ENCODE measurements around the gene PTCH1.
A peak's percentile ranks its signal among the peaks of the same experiment; 100 is the strongest.

PTCH1 gene

DNA sequence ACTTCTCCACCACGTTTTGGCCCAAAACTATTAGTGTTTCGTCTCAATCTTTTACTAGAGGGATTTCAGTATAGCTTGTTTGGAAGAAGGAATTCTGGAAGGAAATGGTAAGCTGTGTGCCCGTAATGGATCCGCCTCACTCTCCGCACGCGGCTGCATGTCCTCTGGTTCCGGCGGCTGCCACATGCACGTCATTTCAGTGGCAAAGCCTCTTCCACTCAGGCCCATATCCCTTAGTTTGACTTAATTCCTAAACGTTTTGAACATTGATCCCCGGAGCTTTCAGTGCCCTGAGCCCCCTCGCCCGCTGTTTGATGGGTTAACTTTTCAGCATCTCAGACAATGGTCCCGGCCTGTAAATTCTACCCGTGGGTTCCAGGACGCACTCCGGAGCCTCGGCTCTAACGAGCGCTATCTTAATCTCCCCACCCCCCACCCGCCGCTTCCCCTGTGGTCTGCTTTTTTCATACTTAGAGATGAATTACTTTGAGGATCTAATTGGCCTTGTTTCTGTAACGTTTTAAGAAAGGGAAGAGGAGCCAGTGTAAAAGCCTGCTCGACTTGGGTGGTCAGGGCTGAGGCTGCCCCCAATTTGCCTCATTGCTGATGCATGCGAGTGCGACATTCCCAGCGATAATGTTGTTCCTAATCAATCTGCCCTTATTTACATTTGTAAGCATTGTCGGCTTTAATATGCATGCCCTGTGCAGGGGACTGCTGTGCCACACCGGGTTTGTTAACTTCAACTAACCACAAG is 4.6 kb downstream of the PTCH1 start:
- peak; percentile 49 for DNase-seq

DNA sequence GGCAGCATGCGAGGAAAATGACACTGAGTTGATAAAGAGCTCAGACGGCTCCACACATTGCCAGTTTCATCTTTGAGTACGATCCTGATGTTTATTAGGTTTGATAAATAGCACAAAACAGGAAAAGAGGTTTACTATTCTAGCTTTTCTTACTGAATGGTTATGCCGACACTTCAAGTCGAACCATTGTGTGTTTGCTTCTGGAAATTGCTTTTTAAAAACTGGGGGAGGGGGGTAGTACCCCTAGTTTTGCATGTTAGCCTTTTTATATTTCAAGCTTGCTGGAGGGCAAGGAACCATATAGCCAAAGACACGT is 5.2 kb downstream of the PTCH1 start:
- no peak for DNase-seq

DNA sequence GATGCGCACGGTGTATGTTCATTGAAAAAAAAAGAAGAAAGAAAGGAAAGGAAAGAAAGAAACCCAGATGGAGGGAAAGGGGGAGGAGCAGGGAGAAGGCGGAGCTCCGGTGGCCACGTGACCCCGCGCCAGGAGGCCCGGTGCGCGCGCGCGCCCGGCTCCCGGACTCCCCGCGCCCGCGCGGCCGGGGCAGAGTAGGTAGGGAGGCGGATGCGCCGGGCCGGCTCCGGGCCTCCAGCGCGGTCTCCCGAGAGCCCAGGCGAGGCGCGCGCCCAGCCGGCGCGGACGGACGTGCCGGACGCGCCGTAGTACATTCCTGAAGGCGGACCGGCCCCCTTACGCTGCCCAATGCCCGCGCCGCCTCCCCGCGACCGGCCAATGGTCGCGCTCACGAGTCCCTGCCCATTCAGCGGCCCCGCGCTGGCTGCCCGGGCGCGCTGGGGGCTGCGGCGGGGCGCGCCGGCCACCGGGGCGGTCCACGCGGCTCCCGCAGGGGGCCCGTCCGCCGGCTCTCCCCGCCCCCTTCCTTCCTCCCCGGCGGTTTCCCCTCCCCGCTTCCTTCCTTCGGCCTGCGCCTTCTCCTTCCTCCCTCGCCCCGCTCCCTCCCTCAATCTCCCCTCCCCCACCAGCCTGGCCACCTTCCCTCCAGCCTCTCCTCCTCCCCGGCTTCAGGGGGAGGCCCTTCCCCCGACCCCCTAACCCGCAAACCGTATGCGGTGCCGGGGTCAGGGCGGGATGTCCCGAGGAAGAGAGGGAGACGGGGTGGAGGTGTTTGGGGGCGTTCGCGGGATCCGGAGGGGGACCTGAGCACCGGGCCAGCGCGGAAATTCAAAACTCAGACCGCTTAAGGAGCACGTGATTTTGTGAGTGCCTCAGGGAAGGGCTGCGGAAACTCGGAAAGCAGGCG is 5.8 kb downstream of the PTCH1 start:
- peak; percentile 98 for DNase-seq

DNA sequence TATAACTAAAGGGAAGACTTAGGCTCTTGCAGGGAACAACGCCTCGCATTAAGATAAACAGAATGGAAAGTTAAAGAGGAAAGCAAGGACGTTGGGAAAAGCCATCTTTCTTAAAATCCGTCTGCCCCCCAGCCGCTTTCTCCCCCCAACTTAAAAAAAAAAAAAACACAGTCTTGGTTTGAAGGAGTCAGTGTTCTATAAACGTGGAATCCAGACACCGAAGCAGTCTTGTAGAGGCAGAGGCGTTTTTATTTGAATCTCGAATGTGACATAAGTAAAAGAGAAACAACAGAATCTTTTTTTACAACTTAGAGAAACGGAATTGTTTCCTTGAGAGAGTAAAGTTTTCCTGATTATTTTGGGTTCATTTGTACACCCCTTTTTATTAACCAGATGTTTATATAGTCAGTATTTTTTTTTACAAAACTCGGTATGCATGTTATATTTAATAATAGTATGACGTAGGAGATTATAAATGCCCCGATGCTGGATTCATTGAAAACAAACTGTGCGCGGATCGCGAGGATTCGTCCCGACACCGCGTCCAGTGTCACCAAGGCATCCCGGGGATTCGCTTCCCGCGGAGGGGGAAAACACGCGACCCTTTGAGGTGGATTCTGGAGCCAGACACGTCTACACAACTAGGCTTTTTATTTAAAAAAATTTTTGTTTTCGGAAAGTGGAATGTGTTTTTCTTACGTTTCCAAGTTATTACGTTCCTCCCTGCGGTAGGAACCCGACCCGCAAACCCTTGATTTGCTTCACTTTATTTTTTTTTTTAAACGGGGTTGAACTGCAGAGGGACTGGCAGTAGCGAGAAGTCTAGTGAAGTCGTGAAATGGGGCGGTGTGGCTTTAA is 6.7 kb downstream of the PTCH1 start:
- DNase-seq = peak; percentile 8

DNA sequence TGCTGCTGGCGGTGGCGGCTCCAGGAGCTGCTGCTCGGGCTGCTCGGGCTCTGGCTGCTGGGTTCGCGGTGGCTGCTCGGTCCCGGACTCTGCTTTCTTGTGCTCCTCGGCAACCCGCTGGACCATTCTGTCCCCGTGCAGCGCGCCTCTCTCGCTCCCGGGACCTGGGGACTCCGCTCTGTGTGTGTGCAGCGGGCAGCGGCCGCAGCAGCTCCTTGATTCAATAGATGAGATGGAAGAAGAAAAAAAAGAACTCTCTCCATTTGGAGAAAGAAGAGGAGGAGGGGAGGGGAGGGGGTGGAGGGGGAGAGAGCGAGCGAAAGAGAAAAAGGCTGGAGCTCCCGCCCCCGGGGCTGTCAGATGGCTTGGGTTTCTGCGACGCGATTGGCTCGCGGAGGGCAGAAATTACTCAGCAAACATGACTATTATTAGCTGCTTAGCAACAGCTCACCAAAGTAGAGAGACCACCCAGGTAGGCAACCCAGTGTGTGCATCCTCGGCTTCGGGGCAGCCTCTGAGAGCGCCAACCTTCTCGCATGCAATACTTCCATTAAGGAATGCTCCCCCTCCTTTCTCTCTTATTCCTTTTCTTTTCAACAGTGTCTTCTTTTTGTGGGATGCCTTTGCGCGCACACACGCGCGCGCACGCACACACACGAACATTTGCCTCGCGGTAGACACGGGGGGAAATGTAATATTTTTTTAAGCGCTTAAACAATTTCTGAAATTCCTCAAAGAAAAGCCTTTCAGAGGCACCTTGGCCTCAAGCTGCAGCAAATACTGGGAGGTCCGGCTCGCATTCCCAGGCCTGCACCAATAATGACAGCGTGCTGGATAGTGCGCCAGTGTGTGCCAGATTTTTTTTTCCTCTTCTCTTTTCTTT is 7.6 kb downstream of the PTCH1 start:
- DNase-seq = peak; percentile 88

DNA sequence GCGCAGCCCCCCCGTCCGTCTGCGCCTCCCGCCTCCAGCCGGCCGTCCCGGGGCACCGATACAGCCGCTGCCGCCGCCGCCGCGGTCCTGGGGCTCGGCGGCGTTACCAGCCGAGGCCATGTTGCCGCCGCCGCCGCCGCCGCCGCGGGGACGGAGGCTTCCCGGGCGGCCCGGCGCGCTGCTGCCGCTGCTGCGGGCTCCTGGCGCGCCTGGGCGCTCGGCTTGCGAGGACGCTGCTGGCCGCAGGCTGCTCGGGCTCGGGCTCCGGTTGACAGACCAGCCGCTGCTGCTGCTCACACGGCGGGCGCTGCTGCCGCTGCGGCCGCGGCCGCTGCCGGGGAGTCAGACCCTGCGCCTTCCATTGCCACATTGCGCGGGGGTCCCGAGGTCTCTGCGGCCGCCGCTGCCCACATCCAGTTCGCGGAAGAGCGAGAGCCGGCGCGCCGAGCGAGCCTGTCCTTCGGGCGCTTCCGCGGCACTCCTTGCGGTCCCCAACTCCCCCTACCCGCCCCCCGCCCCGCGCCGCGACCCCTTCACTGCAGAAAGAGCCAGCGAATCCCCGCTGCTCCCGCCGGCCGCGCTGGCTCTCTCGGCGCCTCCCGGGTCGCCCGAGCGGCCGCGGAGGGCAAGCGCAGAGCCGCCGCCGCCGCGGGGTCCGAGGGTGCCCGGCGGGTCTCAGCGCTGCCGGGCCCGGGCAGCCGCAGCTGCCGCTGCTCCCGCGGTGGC is 8.4 kb downstream of the PTCH1 start:
- DNase-seq = no peak

DNA sequence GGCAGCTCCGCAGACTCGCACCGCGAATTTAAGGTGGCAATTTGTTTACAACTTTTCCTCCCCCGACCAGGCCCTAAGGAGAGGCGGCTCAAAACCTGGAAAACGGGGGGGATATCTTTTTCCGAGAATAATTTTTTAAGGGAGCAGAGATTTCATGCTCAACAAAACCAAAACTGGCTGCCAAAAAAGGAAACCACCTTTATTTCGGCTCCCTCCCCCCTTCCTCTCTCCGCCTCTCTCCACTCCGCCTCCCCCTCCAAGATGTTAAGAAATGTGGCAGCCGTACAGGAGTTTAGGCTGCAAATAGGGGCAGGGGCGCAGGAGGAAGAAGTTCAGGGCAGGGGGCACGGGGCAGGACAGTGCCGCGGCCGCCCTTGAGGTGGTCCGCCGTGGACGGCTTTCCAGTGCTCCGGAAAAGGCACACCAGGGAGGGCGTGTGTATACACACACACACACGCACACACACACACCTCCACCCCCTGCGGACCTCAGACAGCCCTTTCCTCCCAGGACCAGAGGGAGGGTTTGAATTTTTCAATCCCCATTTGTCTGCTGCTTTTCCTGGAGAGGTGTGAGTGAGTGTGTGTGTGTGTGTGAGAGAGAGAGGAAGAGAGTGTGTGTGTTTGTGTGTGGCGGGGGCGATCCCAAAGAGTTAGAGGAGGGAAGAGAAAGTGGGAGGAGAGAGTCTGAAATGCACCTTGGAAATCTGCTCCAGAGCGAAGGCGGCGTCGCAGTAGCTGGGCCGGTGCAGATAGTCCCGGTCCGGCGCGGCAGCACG is 9.1 kb downstream of the PTCH1 start:
- peak; percentile 61 for DNase-seq

DNA sequence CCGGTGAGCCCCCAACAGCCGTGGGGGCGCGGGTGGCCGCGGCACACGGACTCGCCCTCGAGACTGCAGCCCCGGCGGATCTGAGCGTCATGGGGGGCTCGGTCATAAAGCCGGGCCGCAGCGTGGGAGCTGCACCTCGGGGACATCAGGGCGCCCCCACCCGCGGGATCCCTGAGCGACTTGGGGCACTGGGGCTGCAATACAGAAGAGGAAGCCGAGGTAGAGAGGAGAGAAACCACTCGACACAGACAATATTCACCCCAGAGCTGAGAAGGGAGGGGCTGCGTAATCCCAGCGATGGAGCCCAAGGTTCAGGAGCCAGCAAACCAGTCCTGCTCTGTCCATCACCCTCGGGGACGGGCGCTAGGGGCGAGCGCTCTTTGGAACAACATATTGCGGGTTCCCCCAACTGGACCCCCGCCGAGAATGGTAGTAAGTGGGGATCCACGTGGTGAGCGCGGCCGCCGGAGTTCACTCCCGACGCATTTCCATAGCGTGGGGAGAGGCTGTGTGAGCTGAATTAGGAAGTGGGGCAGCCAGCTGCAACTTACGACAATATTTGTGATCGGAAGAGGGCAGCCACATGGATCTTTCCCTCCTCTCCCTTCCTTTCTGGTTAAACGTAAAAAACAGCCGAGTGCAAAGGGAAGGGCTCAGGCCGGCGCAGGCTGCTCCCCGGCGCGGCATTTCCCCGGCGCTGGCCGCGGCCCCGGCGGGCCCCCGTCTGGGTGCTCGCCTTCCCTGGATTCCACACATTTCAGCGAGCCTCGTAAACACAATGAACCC is 9.9 kb downstream of the PTCH1 start:
- peak; percentile 61 for DNase-seq

DNA sequence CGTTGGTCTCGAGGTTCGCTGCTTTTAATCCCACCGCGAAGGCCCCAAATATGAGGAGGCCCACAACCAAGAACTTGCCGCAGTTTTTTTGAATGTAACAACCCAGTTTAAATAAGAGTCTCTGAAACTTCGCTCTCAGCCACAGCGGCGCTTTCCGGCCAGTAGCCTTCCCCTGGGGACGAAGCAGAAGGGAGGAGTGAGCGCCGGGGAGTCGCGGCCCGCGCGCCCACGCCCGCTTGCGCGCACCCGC is 10.4 kb downstream of the PTCH1 start:
- peak; percentile 66 for DNase-seq

DNA sequence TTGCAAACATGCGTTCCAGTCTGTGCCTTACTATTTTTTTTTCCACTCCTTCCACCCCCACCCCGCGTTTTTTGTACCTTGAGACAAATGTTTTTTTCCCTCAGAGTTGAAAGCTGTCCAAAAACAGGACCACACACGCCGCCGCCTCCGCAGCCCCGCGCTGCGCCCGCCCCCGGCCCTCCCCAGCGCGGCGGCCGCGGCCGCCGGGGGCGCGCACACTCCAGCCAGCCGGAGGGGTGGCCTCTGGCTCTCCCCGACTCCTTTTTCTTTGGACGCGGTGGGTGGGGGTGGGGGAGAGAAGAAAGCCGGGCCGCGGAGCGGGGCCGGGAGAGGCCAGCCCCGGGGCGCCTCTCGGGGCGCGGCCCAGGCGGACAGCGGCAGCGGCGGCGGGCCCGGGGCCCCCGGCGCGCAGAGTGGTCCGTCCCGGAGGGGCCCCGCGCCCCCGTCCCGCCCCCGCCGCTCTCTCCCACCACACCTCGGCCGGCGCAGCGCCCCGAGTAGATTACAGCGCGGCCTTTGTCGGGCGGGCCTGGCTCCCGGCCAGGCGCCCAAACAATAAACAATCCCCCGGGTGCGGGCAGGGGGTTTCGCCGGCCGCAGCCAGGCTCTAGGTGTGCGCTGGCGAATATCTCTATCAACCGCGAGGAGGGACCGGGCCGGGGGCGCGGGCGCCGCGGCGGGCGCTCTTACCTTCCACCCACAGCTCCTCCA is 10.9 kb downstream of the PTCH1 start:
- peak; percentile 48 for DNase-seq

DNA sequence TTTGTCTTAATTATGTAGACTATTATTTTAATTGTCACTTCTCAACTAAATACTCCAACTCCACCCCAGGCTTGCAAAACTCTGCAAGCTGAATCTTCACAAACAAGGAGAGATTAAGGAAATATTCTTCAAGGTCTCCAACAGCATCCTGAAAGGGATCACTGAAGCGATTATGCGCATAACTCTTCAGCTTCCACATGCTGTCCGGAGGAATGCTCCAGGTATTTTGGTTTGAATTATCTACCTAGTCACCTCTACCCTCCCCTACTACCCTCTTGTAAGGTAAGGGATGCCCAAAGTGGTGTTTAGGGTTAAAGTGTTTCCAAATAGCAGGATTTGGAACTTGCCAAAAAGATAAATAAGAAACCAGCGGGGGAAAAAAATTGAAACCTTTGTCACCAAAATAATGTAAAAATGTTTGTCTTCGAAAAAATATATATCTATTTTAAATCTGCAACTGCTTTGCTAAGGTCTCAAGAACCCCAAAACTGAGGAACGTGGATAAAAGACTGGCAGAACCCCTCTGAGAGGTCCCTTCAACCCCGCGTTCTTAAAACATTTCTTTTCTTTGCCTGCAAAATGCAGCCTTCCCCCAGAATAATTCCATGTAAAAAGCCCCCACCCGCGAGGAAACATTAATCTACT is 11.6 kb downstream of the PTCH1 start:
- DNase-seq = no peak

DNA sequence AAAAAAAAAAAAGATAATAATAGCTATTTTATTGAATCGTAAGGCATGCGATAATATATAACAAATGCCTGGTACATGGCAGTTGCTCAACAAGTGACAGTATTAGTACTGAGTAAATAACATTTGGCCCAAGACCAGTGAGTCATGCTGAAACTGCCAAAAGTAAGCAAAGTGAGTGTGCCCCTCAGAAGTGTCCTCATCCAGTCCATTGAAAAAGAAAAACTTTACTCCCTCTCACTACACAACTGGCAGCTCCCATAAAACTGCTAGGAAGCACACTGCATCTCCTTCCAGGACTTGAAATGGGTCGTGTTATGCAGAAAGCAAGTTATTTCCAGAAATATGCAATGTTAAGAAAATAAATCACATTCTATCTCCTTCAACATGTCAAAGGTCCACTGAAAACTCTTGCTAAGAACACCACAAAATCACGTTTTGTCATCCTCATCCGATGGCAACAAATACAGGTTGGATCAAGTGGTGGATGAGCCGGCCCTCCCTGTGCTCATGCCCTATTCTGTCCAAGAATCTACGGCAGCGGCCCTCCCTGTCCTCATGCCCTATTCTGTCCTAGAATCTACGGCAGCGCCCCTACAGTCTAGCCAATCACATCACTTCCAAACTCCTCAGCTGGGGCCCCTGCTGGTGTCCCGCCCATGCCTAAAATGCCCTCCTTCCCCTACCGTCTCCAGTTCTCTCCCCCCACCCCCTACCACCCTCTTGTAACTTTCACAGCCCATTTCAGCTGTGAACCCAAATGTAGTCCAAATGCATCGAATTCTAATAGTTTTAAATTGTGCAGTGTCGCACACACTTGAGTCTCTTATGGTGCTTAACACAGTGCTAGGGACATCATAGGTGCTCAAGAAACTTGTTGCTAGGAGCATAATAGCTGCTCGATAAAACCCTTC is 12.5 kb downstream of the PTCH1 start:
- DNase-seq = peak; percentile 79

DNA sequence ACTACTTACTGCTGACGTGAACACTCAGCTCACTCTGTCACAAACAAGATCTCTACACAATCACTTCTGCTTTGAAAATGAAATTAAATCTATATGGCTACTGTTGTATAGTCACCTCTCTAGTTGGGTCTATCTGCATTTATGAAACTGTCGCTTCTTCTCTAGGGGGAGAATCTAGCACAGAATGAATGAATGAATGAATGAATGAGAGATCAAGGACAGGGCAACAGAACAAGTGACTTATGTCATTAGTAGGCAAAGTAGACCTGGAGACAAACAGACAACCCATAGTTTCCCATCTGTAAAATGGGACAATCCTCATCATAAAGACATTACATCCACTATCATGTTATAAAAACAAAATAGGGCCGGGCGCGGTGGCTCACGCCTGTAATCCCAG is 13.4 kb downstream of the PTCH1 start:
- no peak for DNase-seq

DNA sequence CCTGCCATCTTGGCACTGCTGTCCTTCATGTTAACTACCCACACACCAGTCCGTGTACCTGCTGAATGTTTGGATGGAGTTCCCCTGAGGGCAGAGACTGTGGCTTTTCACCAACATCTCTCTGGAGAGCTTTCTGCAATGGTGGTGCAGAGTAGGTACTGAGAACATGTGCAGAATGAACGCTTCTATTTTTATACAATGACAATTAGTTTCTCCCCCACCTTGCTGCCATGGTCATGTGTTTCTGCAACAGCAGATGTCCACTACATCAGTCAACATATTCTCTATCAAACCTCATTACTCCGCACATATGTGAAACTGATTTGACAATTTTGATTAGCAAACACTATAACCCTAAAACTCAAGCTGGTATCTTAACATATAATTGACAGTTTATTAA is 14.5 kb downstream of the PTCH1 start:
- DNase-seq = no peak

DNA sequence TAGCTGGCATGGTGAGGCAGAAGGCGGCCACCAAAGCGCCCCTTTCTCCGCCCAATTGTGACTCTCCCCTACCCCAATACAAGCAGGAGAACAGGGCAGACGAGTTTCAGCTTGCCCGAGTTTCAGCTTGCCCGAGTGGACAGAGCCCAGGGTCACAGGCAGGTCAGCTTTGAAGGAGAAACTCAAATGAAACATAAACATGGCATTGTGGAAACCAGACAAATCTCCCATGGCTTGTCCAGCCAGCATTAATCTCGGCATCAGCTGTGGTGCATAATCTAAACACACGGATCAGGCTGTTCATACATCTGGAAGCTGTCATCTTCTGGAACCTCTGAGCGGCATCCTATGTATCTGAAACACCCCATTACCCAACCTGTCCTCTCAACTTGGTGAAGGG is 16.9 kb downstream of the PTCH1 start:
- peak; percentile 50 for DNase-seq

DNA sequence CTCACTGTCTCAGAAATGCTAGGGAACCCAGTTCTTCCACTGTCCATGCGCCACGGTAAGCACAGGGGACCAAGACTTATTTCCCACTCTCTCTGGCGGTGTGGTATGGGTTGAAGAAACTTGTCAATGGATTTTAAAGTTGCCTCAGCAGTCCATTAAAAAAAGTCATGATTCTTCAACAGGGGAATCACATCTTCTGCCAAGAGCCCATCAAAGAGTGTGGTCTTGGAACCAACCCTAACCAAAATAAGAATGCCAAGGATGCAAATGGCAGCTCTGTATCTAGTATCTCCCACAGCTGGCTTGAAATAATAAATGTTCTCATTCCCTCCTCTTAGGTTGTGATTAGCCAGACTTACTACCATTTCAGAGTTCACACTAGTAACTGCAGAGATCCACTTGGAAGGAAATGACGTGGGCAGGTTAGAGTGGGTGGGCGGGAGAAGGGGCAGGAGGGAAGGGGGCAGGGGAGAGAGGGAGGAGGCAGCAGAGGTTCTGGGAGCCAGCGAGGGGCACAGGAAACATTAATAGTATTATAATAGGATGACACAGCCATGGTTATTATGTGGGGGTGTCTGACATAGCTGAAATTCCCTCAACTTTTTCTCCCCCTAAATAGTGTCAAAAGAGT is 17.6 kb downstream of the PTCH1 start:
- no peak for DNase-seq

DNA sequence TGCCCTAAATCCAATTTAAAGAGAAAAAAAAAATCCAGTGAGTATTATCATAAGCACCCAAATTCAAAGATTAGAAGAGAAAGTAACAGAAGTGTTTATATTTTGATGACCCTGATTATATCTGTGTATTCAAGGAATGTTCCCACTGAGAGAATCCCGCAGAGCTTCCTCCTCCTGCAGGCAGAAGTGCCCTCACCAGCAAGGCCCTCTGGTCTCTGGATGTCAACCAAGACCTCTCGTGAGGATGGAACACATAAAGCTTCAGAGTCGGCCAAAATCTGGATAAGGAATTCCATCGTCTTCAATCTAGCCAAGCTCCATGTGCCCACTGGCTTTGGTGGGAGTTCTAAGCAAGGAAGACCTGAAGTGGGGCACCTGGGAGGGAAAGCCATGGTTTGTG is 18.1 kb downstream of the PTCH1 start:
- no peak for DNase-seq

Measured in HCEC 1CT (cell line).